Choroid plexus epithelial cell (primary cell): Measurements from ENCODE around the gene GDF2.

Experiments used
- DNase-seq: peaks from one replicate; pipeline ENCODE4 v3.0.0-alpha.2; 2010; ENCODE audit warnings: low read depth
- H3K4me3 ChIP-seq: 2 replicates; pipeline ENCODE4 v1.5.1; 2011; ENCODE audit warnings: low read depth, mild to moderate bottlenecking, control low read depth, low read length, moderate library complexity
- CTCF ChIP-seq: conservative IDR thresholded peaks from 2 replicates; pipeline ENCODE4 v1.5.1; 2011; ENCODE audit warnings: low read depth, mild to moderate bottlenecking, control low read depth, inconsistent platforms, low read length, moderate library complexity

GDF2 gene

DNA sequence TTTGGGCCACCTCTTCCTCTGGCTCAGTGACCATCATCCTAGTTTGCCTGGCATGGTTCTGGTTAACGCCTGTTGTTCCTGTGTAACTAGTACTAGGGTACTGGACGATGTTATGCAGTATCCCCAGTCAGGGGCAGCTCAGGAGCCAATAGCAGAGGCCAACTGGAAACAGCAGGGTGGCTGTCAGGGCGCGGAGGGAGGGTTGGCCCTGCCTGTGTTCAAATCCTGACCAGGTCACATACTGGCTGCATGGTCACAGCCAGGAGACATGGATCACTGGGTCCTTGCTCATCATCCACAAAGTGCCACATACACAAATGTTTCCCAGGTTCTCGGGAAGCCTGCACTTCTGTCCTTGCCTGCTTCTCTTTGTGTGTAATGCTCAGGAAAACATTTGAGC is 13.7 kb downstream of the GDF2 start:
- TF ChIP-seq CTCF: no peak
- H3K4me3 ChIP-seq: no peak overlapping the region
- no peak for DNase-seq

GRCh38 chr10:47336387-47337134 is 14.3 kb downstream of the GDF2 start:
- H3K4me3 ChIP-seq: no peak overlapping the region
- DNase-seq: peak; percentile 86
- no peak for TF ChIP-seq CTCF

DNA sequence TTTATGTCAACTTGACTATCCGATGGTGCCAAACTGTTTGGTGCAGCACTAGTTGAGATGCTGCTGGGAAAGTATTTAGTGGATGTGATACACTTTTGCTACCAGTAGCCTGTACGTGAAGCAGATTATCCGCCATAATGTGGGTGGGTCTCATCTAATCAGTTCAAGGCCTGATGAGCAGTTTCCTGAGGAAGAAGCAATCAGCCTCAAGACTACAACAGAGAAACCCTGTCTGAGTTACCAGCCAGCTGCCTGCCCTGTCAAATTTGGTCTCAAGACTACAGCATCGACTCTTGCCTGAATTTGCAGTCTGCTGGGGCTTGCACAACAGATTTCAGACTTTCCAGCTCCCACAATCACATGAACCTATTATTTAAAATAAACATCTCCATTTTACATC is 15.1 kb downstream of the GDF2 start:
- TF ChIP-seq CTCF: no peak
- no peak overlapping the region for H3K4me3 ChIP-seq
- peak; percentile 37 for DNase-seq

DNA sequence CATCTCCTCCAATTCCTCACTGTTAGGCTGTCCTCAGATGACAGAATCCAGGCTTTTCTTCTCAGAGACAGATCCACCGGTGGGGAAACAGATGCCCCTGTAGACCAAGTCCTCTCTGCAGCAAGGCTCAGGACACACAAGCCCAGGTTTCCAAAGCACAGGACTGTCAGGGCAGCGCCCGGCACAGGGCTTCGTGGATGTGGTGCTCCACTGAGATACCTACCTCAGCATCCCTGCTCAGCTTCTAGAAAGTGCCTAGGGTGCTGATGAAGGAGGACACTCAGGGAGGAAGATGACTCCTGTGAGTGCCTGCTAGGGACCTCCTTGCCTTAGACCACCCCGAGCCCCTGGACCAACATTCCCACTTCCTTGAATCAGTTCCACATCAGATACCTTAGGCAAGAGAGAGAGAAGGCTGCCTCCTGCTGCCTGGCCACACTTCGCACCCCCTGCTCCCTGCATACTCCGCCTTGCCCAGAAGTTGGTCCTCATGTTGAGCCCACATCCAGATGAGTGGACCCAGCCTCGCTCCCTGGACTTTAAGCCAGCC is 17.0 kb downstream of the GDF2 start:
- H3K4me3 ChIP-seq: no peak overlapping the region
- TF ChIP-seq CTCF: no peak
- no peak for DNase-seq

- no peak overlapping the region for H3K4me3 ChIP-seq
- TF ChIP-seq CTCF: no peak
- no peak for DNase-seq
Observed at GRCh38 chr10:47339759-47340607, 17.7 kb downstream of the GDF2 start.

- H3K4me3 ChIP-seq: no peak overlapping the region
- peak; percentile 99 for TF ChIP-seq CTCF
- DNase-seq: peak; percentile 78
Observed at GRCh38 chr10:47340608-47341170, 18.4 kb downstream of the GDF2 start.
